ENCODE results near the gene ESR2.
"Not testable (repeated sequence)": the region's sequence is repeated elsewhere in the genome, so short reads cannot be mapped to it uniquely, and the experiment has no call there.

The ESR2 gene

DNA sequence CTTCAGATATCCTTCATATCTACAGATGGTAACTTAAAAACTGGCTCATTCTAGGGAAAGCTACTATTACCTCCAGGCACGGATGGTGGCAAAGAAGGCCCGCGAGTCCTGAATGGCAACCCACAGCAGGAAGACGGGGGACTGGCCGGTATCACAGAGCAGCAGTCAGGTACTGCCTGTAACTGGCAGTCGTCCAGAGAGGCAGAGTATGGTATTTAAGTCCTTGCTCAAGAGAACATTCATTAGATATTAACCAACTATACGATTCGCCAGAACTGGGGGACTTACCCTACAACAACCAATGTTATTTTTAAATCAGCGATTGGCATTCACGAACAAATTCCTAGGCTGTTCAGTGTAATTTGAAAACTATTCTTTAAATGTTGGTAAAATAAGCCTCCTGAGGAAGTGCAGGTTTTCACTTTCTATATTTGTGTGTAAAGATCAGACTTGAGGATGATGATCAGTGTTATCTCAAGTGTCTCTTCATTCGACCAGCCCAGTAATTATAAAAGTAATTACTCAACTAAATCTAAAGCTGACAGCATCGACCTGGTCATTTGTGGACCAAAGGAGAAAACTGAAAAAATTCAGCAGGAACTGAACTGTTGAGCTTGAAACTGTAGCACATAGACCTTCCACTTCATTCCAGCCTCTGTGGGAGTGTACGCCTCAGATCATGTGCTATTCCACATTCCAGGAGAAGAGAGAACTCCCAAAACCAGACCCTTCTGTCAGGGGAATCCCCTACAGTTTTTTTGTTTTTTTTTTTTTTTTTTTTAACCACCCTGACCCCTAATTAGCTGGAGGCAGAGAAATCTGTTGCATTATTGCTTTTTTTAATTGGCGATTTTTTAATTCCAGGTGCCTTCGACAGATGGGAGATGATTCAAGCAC is 75.6 kb downstream of the ESR2 start:
- DNase-seq, result no peak

DNA sequence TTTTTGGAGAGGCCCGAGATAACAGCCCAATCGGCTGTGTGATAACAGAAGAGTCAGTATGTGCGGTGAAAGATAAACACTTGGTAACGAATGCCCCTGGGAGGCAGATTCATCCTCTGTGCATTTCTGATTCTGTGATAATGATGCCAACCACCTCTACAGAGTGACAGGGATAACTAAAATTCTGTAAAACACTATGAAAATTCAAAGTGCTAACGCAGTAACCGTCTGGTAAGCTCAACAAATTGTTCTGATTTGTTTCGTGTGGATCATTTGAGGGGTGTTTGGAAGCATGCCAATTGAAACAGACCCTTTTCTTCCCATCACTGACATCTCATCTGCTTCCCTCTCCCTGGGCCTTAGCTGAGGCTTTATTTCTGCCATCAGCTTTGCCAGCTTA is 76.3 kb downstream of the ESR2 start:
- DNase-seq, result no peak

DNA sequence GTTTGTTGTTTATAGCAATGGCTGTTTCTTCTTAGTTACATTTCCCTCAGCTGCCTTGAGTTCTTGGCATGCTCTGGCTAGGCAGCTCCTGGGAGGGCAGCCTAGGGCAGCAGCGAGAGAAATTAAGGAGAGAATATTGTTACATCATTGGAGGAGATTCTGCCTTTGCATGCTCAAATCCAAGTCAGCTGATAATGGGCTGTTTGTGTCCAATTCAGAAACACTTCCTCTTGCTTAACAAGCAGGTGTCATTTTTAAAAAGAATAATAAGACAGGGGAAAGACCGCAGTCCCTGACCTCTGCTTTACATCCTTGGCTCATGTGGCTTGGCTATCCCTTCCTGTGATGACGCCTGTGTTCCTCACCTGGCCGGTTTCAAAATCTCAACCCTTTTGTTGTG is 76.9 kb downstream of the ESR2 start:
- DNase-seq, result no peak

DNA sequence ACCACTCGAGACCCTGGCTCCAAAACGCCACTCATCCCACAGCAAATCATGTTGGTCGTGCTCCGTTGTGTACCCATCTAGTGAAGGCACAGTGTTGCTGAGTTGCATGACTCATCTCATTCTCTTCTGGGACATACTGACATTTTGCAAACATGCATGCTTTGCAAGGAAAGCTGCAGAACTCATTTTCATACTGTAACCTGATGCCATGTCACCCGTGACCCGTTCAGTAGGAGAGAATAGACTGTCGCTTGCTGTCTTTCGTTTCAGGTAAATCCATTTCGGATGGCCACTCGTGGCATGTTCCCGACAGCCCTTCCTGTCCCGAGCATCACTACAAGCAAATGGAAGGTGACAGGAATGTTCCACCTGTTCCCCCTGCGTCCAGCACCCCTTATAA is 78.2 kb downstream of the ESR2 start:
- no peak for DNase-seq

DNA sequence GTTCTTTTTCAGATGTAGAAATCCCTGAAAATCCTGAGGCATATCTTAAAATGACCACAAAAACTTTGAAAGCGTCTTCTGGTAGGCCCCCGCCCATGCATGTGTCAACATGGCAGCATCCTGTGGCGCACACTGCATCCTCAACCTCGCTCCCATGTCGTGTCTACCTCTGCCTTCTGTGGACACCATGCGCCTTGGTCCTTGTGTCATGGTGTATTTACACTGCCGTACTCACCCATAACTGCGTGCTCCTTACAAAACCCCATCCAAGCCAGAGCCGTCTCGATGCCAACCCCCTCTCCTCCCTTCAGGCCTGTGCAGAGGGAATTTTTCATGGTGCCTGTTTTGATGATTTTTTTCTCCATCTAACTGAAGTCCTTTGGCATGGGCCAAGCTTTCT is 78.9 kb downstream of the ESR2 start:
- DNase-seq, result no peak

DNA sequence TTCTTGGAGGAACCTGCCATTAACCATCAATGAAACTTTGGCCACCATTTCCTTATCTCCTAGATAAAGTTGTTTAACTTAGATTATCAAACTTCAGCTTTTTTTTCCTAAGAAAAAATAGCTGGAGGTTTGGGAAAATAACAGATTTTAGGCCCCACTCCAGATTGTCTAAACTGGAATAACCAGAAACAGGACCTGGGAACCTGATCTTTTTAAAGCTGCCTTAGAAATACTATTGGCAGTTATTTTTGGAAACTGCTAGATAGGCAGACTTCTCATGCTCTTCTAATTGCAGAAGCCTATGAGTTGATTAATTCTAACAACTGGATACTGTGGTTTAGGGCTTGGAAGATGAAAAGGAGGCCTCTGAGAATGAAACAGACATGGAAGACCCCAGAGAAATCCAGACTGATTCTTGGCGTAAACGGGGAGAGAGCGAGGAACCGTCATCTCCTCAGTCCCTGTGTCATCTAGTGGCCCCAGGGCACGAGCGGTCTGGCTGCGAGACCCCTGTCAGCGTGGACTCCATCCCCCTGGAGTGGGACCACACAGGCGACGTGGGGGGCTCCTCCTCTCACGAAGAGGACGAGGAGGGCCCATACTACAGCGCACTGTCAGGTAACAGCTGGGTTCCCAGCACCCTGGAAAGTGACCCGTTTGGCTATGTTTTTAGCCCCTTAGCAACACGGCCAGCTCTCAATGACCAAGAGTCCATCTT is 80.2 kb downstream of the ESR2 start:
- no peak for DNase-seq

DNA sequence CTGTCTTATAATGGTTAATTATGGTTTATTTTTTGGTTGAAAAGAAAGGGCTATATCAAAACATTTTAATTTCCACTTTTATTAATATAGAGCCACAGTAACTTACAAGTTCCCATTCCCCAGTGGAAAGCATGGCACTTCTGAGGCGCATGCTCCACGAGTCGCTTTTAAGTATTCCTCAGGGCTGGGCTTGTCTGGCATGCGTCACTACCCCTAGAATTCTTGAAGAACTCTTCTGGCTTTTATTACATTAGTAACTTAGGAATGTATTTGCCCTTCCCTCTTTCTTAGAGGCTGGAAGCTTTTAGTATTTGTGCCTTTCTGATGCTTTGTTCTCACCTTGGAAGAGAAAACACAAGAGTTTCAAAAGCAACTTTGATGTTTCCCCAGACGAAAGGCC is 81.1 kb downstream of the ESR2 start:
- DNase-seq, result no peak

DNA sequence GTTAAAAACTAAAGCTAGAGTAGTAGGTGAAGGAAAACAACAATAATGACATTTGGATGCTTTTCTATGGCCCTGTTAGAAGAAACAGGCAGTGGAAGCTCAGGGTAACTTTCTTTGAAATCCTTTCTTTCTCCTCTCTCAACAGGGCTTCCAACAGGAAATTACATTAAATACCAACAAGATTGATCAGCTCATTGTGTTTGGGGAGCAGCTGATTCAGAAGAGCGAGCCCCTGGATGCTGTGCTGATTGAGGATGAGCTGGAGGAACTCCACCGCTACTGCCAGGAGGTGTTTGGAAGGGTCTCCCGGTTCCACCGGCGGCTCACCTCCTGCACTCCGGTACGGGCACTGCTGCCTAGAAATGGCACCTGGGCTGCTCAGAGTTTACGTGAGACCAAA is 81.5 kb downstream of the ESR2 start:
- no peak for DNase-seq

DNA sequence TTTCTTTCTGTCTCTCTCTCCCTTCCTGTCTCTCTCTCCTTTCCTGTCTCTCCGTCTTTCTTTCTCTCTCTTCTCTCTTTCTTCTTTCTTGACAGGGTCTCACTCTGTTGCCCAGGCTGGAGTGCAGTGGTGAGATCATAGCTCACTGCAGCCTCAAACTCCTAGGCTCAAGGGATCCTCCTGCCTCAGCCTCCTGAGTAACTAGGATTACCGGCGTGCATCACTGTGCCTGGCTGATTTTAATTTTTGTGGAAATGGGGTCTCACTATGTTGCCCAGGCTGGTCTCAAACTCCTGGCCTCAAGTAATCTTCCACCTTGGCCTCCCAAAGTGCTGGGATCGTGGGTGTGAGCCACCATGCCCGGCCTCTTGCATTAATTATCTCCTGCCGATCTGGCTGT is 83.3 kb downstream of the ESR2 start:
- not testable (repeated sequence) for DNase-seq

DNA sequence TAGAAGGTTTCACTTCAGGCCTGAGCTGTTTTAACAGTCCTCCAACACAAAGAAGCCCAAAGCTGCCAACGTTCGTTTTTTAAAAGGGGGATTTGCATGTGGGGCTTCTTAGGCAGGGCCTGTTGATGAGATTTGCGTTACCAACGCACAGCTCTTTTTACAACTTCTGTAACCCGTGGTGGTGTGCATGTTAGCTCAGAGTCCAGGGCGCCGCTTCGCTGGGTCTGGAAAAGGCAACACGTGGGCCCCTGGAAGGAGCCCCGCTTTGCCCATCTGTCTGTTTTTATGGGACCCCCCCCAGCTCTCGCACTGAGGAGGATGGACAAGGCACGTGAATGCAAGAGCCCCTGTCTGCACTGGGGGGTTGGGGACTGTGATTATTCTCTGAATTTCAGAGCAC is 84.0 kb downstream of the ESR2 start:
- DNase-seq, result no peak

DNA sequence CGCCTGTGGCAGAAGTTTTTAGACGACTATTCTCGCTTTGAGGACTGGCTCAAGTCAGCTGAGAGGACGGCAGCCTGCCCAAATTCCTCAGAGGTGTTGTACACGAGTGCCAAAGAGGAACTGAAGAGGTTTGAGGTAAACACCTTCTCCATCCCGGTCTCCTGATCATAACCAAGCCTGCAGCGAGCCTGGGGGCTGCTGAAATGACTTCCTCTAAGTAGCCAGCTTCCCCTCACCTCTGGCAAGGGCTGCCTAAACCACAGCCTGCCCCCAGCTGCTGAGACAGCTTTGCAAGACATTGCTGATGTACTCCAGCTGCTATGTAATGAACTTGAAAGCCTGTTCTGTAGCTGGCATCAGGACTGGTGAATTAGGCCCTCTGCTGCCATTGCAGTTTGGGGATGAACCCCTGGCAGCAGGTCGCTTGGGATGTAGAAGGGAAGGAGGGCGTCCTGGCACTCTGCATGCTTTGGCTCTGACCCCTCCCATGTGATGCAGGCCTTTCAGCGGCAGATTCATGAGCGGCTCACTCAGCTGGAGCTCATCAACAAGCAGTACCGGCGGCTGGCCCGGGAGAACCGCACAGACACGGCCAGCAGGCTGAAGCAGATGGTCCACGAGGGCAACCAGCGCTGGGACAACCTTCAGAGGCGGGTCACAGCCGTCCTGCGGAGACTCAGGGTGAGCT is 84.6 kb downstream of the ESR2 start:
- no peak for DNase-seq

DNA sequence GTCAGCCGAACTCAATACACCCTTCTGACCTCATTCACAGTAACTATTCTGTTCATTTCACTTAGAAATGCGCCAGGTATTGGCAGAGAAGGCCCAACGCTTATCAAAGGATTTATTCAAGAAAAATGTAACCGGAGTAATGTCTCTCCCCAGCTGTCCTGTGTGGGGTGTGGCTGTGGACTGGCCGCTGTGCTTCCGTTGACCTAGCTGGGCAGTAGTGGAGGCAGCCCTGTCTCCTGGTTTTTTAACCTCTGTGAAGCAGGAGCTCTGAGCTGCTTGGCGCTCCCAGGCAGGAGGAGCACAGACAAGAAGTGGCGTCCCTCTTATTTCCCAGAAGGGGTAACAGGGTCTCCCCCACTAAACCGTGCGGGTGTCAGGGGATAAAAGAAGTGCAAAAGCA is 85.2 kb downstream of the ESR2 start:
- no peak for DNase-seq

DNA sequence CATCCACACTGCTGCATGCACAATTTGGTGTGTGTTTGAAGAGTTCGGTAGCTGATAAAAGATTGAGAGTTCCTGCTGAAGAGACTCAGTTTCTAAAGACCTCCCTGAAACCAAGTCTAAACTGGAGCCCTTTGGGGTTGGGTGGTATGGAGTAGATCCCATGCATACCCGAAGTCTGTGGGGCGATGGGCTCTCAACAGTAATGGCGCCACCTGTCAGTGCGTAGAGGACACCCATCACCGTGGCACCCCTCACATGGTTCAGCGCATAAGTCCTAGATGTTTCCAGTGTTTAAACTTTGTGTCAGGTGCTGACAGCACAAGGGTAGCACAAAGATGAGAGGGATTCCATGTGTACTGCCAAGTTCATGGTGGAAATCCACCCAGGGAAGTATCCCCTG is 85.9 kb downstream of the ESR2 start:
- no peak for DNase-seq

DNA sequence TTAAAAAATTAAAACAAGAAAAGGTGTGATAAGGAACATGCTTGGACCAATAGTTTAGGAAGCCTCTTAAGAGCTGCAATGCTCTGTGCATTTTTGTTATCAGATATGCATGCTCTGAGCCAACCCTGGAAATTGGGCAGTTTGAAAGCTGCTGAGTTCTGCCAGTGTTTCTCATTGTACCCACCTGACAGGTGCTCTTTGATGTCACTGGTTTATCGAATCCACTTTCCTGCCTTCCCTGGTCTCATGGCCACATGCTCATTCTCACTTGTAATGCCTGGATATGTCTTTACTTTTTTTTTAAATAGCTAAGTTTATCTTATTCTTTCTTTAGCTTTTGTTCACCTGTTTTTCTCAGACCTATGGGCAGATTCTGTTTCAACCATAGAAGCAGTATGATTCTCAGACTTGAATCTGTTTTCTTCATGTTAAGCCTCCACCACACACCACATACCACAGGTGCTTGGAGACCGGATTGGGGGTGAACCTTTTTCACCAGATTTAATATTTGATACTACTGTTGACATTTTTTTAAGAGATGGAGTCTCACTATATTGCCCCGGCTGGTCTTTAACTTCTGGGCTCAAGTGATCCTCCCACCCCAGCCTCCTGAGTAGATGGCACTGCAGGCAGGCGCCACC is 90.7 kb downstream of the ESR2 start:
- no peak for DNase-seq

DNA sequence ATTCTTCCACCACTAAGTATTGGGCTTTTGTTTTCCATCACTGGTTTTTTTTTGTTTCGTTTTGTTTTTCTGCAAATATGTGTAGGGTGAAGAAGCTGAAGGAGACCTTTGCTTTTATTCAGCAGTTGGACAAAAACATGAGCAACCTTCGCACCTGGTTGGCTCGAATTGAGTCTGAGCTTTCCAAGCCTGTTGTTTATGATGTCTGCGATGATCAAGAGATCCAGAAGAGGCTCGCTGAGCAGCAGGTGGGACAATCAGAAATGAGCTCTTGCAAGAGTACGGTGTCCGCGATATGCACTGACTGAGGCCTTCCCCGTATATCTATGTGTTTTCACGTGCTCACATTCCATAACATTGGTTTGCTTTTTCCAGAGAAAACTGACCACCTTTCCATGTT is 91.5 kb downstream of the ESR2 start:
- DNase-seq, result no peak

DNA sequence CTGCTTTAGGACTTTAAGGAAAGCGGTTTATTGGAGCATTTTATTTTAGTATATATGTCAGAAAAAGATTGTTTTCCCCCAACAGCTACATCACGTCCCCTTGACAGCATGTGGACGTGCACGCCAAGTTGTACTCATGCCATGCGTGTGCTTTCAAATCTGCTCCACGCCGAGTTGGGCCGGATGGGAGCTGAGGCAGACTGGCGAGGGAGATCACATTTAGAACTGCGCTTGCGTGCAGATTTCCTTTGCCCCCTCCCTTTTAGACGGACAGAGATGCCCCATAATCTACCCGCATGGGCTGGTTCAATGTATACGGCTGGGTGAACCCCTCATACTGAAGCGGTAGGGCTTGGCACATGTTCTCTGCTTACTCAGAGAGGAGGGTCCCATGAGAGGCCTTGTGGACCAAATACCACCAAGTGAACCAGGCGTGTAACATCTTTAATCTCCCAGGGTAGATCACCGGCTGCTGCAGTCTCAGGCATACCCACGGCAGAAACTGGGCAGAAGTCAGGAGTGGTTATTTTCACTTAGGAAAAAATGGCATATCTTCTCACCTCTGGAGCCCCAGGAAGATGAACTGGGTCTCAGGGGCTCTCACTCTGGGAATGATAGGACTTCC is 92.1 kb downstream of the ESR2 start:
- no peak for DNase-seq

DNA sequence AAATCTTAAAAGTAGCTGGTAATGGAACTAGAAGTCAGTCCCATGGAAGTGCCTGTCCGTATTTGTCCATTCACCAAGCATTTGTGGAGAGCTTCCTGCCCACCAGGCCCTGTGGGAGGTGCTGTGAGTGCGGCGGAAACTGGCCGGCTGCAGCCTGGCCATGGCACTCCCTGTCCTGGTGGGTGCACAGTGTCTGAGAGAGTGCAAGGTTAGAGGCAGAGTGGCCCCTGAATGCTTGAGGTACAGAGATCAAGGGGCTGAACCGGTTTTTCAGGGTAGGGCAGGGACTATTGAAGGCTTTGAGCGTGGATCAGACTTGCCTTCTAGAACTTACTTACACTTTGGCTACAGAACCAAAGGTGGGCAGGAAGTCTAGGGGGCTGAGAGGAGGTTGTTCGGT is 92.9 kb downstream of the ESR2 start:
- no peak for DNase-seq

DNA sequence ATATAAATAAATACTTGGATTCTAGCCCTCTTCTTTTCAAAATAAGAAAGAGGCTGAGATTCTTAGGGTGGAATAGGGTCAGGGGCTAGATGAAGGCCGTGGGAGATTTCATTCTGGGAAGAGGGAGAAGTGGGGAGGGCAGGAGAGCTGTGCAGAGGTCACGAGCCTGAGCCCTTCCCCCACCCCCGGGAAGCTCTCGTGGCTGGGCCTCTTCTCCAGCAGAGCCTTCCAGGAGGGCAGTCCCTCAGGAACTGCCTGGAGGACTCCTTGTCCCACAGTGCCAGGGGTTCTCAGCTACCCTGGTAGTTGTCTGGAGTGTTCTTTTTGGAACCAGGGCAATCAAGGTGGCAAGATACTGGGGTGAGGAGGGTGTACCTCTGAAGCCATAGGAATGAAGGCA is 94.0 kb downstream of the ESR2 start:
- no peak for DNase-seq

DNA sequence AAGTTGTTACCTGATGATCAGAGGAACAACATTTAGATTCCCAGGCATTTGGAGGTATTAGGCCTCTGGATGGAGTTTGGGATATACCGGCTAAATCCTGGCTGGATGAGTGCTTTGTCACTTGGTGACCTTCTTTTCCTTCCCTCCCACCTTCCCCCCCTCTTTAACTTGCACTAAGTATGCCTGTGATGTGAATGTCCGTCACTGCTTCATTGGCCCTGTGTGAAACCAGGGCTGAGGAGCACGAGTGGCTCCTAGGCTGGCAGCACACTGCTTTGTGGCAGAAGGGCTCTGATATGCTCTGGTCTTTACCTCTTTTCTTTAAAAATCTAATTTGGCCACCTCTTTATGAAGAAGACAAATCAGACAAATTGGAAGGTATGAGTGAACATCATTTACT is 95.7 kb downstream of the ESR2 start:
- no peak for DNase-seq

DNA sequence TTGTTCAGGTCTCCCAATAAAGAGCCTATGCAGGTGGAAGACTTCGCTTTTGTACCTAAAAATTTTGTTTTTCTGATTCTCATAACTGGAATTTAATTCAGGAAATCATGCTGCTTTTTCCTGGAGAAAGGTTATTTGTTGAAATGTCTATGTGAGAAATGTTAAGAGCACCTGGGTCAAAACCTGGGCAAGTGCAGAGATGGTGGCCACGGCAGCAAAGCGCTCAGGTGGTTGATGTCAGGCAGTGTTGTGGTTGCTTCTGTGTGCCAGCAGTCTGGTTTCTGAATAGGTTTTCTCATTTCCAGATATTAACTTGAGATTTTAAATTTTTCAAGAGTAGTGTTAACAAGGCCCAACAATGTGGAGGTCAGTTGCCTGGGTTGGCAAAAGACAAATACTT is 96.2 kb downstream of the ESR2 start:
- no peak for DNase-seq

DNA sequence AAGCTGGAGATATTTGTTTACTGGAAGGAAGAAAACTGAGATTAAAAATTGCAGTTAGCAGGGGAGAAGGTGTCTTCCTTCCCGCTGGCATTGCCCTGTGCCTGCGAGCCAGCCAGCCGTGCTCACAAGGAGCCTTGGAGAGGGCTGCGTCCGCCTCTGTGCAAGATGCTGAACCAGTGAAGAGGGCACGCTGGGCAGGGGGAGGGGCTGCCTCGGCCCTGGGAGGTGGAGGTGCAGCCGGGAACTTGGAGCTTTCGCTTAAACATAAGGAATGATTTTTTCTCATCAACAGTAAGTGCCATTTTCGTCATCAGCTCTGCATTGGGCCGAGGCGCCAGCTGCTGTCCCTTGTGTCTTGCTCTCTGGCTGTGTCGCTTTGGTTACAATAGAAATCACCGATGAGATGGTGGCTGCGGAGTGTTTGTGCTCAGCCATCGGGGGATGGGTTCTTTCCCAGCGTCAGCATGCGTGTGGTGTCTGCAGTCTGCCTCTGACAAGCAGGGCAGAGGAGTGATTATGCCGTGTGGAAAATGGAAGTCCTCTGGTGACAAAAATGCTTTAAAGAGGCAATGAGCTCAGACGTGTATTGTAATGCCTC is 97.3 kb downstream of the ESR2 start:
- no peak for DNase-seq

DNA sequence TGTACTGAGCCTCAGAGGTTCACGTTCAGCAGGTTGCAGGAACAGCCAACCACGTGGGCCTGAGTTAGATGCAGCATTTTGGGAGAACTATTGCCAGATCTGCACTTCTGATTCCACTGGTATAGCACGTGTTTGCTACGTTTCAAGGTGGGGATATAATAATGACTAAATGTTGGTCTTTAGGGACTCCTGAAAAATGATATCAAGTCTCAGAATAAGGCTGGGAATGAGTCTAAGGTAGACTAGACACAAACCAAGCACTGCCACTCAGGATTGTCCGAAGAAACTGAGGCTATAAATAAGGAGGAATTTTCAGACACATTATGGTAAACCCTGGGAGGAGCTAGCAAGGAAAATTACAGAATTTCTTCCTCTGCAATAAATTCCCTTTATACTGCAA is 98.1 kb downstream of the ESR2 start:
- DNase-seq, result no peak

DNA sequence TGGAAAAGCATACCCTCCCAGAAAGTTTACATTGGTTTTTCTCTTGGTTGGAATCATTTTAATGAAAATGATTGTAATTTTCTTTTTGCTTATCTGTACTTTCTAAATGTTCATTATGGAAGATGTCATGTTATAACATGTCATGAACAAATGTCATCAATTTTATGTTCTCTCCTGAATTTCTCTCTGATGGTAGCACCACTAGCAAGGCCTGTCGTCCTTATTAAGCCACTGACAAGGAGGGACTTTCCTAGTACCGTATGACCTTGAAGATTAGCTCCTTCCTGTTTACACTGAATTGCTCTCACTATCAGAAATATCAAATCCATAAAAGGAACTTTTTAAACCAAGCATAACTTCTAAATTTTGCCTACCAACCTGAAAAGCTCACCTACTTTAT is 99.0 kb downstream of the ESR2 start:
- no peak for DNase-seq
